HG03139 (cell line): ENCODE results near the gene MAFF.
"Not testable (repeated sequence)": the region's sequence is repeated elsewhere in the genome, so short reads cannot be mapped to it uniquely, and the experiment has no call there.

ENCODE experiments used
- ATAC-seq: cut with Tn5 transposase; IDR thresholded peaks from one replicate; pipeline ENCODE4 v1.9.1; 2021; ENCODE audit not compliant: unreplicated experiment

MAFF gene

DNA sequence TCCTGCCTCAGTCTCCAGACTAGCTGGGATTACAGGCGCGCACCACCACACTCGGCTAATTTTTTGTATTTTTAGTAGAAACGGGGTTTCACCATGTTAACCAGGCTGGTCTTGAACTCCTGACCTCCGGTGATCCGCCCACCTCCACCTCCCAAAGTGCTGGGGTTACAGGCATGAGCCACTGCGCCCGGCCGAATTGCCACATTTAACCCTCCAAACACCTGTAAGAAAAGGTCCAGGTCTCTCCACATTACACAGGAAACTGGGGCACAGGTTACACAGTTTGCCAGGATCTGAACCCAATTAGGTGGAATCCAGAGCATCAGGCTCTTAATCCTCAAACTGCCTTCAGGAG lies 24.2 kb upstream of the MAFF start:
- ATAC-seq, result not testable (repeated sequence)

DNA sequence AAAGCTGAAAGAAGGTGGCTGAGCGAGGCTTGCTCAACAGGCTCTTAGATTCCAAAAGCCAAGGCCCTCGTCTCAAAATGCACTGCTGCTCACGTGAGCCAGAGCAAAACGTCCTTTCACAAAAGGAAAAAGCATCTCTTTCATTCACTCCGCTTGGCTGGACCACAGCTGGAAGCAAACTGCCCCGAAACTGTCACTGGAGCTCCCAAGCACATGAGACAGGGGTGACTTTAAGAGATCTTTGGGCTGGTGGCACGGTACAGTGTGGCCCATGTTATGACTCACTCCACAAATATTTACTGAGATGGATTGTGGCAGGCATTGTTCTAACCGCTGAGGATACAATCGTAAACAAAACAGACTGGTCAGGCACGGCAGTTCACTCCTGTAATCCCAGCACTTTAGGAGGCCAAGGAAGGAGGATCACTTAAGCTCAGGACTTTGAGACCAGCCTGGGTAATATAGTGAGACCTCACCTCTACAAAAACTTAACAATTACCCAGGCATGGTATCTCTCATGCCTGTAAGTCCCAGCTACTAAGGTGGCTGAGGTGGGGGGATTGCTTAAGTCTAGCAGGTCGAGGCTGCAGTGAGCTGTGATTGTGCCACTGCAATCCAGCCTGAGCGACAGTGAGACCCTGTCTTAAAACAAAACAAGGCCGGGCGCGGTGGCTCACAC lies 23.7 kb upstream of the MAFF start:
- ATAC-seq, result no peak

DNA sequence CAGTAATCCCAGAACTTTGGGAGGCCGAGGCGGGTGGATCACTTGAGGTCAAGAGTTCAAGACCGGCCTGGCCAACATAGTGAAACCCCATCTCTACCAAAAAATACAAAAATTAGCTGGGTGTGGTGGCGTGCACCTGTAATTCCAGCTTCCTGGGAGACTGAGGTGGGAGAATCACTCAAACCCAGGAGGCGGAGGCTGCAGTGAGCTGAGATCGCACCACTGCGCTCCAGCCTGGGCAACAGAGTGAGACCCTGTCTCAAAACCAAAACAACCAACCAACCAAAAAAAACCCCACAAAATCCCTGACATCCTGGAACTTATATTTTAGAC lies 23.2 kb upstream of the MAFF start:
- ATAC-seq, result not testable (repeated sequence)

DNA sequence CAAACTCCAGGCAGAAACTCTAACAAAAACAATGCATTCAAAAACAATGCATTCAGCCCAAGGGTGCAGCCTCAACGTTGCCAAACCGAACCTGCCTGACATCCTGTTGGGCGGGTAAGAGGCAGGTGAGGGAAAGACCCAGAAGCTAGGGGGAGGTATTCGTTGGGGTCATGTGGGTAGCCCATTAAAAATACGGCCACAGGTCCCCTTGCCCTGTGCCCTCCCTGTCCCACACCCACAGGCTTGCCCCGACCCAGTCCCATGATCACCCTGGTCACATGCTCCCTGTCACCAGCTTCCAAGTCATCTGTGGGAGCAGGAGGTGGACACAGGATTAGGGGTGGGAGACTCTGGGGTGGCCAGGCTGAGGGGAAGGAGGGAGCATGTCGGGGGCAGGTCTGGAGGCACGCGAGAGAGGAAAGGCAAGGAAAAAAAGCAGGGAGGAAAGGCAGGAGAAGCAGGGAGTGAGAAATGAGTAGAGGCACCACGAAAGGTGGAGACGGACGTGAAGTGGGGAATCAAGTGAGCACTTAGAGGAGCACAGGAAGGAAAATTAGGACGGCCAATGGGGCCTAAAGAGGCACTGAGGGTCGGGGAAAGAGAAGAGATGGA lies 20.8 kb upstream of the MAFF start:
- no peak for ATAC-seq

DNA sequence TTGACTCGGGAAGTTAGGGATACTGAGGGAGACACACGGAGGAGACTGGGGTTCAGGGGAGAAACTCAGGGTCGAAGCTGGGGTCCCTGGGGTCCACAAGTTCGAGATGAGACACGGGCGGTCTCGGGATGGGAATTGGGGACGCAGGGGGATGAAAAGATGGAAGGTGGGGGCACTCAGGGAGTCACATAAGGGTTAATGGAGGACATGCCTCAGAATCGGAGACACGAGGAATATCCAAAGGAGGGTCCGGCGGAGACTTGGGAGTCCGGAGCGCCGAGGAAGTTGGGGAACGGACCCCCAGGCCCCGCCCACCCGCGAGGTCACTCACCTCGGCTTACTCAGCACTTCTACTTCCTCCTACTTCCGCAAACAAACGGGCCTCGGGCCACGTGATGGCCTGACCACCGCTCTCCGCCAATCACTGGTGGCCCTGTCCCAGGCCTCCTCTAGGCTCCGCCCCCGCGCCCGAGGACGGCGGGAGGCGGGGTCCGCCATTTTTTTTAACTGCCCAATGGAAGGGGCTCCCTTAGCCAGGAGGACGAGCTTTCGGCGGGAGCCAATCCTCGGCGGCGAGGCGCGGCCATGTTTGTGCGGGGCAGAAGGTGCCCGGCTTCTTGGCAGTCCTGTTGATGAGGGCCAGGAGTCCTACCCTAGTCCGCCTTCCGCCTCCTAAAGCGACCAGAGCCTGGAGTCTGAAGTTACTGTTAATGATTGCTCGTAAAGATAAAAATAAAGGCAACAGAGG lies 20.2 kb upstream of the MAFF start, which contains the start of gene PLA2G6:
Gene PLA2G6 (minus strand): TSS at position 378 of the 748 bp plus-strand sequence. CDS start 12,404 bp downstream, outside the sequence.
- peak; percentile 85 for ATAC-seq

DNA sequence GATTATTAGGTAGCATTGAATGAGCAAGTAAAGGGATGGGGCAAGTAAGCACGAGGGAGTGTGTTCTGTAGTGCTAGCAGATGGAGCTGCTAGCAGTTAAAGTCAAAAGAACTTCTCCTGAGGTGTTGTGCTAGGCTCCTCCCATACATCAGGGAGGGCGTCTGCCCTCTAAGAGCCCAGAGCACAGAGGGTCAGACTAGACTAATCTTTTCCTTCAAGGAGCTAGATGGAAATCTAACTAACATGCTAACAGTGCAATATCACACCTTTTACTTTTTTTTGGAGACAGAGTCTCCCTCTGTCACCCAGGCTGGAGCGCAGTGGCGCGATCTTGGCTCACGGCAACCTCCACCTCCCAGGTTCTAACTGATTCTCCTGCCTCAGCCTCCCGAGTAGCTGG lies 17.0 kb upstream of the MAFF start:
- ATAC-seq, result no peak

DNA sequence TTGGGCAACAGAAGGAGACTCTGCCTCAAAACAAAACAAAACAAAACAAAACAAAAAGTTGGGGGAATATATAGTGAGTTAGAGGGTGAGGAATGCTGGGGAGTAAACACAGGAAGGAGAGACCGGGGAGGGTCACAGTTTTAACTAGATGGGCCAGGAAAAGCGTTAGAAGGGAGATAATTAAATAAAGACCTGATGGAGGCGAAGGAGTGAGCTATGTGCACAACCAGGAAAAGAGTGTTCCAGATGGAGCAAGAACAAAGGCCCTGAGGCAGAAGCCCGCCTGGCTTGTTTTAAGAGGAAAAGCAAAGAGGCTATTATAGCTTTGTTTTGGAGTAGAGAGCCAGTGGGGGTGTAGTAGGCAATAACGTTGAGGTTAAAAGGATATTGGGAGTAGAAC lies 15.4 kb upstream of the MAFF start:
- ATAC-seq, result no peak

DNA sequence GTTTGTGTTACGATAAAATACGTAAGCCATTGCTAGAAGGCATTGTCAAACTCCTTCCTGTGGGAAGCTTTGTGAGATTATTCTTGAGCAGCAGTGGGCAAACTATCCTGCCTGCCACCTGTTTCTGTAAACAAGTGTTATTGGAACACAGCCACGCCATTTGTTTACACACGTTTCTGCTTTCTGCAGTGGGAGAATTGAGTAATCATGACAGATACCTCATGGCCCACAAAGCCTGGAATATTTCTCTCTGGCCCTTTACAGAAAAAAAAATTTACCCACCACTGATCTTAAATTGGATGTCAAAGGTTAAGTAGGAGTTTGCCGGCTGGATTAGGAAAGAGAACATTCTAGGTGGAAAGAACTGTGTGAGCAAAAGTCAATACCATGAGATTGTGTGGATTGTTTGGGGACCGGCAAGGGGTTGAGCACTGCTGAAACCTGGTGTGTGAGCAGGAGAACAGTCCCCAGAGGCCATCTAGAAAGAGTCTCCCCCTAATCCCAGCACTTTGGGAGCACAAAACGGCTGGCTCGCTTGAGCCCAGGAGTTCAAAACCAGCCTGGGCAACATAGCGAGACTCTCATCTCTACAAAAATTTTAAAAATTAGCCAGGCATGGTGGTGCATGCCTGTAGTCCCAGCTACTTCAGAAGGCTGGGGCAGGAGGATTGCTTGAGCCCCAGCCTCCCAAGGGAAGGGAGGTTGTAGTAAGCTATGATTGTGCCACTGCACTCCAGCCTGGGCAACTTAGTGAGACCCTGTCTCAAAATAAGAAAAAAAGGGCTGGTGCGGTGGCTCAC lies 14.2 kb upstream of the MAFF start:
- ATAC-seq, result no peak

DNA sequence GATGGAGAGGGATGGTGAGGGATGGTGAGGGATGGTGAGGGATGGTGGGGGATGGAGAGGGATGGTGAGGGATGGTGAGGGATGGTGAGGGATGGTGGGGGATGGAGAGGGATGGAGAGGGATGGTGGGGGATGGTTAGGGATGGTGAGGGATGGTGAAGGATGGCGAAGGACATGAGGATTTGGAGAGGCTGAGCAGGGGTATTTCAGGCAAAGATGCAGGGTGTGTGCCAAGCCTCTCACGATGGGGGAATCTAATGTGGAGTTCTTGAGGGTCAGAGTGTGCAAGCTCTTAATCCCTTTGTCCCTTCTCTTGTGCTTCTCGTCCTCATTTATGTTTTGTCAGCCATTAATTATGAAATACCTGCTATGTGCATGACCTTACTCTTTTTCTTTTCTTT lies 12.7 kb upstream of the MAFF start:
- no peak for ATAC-seq

DNA sequence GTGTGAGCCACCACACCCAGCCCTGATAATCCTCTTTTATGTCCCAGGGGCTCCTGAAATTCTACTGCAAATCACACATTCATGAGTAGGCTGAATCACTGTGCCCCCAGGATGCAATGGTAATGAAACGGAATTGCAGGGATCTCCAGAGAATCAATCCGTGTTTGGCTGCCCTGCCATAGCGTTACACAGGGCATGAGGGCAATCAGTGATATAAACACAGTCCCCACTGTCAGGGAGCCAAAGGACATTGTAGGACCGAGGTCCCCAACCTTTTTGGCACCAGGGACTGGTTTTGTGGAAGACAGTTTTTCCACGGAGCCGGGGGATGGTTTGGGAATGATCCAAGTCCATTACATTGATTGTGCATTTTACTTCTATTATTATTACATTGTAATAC lies 11.2 kb upstream of the MAFF start:
- no peak for ATAC-seq

DNA sequence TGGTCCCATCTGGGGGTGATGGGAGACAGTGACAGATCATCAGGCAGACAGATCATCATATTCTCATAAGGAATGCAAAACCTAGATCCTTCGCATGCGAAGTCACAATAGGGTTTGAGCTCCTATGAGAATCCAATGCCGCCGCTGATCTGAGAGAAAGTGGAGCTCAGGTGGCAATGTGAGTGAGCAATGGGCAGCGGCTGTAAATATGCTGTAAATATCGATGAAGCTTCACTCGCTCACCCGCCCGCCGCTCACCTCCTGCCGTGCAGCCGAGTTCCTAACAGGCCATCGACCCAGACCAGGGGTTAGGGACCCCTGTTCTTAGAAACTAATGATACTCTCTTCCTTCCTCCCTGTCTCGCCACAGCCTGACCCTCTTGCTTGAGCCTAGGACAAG lies 10.7 kb upstream of the MAFF start:
- no peak for ATAC-seq

DNA sequence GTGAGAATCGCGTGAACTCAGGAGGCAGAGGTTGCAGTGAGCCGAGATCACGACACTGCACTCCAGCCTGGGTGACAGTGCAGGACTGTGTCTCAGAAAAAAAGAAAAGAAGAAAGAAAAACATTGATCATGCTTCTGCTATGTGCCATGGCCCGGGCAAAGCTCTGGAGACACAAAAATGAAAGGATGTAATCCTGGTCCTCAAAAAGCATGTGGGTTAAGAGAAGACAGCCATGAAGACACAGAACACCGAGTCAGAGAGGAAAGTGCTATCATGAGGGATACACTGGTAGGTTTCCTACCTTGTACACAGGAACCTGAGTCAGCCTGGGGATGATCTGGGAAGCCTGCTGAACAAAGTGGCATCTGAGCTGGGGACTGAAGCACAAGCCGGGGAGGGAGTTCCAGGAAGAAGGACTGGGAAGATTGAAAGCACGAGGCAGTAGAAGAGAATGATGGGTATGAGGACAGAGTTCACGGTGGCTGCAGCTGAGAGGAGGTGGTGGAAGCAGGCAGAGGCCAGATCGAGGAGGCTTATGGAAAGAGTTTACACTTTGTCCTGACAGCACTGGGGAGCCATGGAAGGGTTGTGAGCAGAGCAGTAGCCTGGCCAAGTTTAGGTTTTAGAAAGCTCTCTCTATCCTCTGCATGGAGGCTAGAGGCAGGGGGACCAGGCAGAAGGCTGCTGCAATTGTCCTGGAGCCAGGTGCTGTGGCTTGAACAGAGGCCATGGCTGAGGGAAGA lies 9.9 kb upstream of the MAFF start:
- ATAC-seq, result no peak

DNA sequence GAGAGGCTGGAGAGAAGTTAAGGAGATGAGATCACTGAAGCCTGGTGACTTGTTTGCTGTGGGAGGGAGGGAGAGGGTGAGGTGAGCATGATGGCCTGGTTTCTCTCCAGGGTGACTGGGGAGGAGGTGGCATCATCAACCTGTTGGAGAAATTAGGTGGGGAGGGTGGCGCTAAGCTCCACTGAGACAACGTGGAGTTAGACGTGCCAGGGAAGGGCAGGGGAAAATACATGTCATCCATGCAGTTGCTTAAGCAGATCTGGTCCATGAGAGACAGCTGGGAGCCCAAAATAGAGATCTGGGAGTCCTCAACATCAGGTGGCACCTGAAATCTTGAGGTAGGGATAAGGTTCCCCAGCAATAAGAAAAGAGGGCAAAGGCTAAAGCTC lies 9.3 kb upstream of the MAFF start:
- ATAC-seq, result no peak

DNA sequence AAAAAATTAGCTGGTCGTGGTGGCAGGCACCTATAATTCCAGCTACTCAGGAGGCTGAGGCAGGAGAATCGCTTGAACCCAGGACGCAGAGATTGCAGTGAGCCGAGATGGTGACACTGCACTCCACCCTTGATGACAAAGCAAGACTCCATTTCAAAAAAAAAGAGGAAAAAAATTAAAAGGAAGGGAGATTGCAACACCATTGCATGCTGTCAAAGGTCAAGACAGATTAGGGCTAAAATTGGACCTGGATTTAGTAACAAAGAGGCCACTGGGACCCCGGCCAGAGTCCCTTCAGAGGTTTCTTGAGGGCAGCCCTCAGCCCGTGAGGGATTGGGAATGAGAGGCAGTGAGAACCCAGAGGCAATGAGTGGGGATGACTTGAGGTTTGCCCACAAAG lies 8.2 kb upstream of the MAFF start:
- no peak for ATAC-seq

DNA sequence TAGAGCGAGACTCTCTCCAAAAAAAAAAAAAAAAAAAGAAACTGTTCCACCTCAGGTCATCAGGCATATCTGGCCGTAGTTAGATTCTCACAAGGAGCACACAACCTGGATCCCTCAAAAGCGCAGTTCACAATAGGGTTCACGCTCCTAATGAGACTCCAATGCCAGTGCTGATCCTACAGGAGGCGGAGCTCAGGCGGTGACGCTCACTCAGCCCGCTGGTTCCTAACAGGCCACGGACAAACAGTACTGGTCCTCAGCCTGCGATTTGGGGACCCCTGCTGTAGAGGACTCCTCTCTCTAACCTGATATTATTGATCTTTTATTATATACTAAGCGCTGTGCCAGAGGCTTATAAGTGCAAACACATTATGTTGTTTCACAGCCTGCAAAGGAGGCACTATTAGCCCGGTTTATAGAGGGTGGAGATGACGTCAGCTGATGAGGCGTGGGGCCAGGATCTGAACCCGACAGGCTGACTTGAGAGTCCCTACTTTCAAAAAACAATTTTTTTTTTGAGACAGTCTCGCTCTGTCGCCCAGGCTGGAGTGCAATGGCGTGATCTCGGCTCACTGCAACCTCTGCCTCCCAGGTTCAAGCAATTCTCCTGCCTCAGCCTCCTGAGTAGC lies 4.9 kb upstream of the MAFF start:
- no peak for ATAC-seq

DNA sequence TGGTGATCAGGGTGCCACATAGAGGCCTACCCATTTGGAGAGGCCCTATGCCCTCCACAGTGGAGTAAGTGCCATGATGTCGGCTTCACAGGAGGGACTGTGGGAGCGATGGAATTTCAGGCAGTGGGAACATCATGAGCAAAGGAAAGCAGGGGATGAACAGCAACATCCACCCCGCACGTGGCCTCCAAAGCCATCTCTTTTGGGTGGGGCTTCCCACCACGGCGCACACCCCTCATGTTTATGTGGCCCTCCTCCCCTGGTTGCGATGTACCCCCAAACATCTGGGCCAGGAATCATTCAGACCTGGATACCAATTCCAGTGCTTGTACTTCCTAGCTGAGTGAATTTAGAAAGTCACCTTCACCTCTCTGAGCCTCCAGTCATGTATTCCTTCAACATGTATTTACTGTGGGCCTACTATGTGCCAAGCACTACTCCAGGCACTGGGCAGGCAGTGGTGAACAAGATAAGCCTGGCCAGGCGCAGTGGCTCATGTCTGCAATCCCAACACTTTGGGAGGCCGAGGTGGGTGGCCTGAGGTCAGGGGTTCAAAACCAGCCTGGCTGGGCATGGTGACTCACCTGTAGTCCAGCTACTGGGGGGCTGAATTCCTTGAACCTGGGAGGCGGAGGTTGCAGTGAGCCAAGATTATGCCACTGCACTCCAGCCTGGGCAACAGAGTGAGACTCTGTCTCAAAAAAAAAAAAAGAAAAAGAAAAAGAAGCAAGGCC lies 1.8 kb upstream of the MAFF start:
- no peak for ATAC-seq

DNA sequence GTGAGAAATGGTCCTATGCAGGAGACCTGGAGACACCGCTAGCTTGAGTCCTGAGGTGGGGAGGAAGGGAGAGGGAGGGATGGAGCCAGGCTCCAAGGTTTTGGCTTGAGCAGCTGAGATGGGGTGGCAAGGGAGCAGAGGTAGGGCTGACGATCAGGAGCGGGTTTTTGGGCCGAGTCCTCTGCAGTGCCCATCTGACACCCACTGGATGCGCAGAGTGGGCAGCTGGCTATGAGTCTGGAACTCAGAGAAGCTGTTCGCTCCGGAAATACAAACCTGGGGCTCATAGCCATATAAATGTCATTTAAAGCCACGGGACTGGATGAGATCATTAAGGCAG lies 453 bp upstream of the MAFF start:
- ATAC-seq, result no peak

DNA sequence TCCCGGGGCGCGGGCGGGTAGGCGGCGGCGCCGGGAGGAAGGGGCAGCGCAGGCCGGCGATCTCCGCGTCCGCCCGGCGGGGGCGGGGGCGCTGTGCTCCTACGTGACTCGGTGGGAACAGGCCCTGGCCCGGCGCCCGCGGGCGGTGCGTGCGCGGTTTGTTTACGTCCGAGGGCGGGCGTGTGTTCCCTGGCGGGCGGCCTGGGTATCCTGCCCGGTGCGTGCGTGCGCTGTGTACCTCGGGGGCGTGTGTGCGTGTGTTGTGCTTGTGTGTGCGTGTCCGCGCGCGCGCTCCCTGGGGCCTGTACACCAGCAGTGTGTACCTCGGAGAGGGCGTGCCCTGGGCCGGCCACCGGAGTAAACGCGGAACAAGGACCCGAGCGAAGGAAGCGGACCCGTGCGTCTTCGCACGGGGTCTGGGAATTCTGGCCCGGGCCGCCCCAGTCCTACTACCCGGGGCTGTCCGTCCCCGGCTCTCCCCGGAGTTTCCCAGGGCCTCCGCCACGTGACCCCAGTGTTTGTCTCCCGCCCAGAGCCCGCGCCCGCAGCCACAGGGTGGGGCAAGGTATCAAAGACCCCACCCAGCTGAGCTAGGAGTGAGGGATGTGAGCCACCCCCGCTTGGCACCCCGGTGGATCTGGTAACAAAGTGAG lies 769 bp downstream of the MAFF start:
- ATAC-seq, result no peak

DNA sequence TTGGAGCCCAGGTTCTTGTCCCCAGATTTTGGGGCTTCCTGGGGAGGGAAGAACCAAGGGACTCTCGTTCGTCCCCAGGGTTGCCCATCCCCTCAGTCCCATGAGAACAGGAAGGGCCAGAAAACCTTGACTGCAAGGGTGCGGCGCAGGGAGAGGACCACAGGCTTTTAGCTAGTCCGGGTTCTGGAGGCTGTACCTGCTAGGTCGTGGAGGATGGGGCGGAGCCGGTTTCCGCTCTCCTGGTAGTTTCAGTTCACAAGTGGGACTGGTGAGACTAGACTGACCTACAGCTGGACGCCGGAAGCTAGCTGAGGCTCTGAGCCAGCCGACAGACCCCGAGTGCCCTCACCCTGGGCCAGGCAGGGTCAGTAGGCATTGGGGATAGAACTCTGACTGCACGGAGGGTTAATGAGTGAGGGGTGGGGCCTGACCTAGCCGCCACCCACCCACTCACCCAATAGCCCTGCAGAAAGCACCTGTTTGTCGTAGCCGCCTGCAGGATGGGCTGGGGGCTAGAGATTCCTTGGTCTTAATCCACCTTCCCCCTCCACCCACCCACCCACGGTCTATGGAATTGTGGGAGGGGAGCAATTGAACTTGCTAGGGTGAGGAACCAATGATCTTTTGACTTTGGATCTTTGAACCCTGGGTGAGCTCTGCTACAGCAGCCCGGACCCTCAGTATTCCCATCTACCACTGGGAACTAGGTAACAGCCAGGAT lies 1.5 kb downstream of the MAFF start:
- ATAC-seq, result no peak
